ES-I3 (cell line): Measurements from ENCODE around the gene TPM3.
A peak's percentile ranks its signal among the peaks of the same experiment; 100 is the strongest.
"Not testable (repeated sequence)": the region's sequence is repeated elsewhere in the genome, so short reads cannot be mapped to it uniquely, and the experiment has no call there.

ENCODE experiments used
- H3K36me3 ChIP-seq: 2 replicates; pipeline ENCODE4 v1.6.1; 2013; ENCODE audit warnings: mild to moderate bottlenecking, low read length, control low read depth, moderate library complexity; ENCODE audit not compliant: insufficient read depth
- H3K4me1 ChIP-seq: 2 replicates; pipeline ENCODE4 v1.6.1; 2013; ENCODE audit warnings: mild to moderate bottlenecking, control low read depth, low read length; ENCODE audit not compliant: insufficient read depth
- H3K9ac ChIP-seq: 2 replicates; pipeline ENCODE4 v1.6.1; 2013; ENCODE audit warnings: low read depth, mild to moderate bottlenecking, low read length, moderate library complexity
- H3K9me3 ChIP-seq: 2 replicates; pipeline ENCODE4 v1.6.1; 2013; ENCODE audit warnings: mild to moderate bottlenecking, low read length, moderate library complexity; ENCODE audit not compliant: control insufficient read depth, insufficient read depth

TPM3 gene

GRCh38 chr1:154191990-154192461 is at the start of gene TPM3:
TSS of gene TPM3 (minus strand) at chr1:154192100. CDS start at chr1:154192018, 82 bp downstream.
- Histone ChIP-seq H3K9ac (no peak within 1 kb of the TSS), H3K9me3 (no peaks in the 10 kb centered on the region), H3K36me3 (no peaks in the 10 kb centered on the region), H3K4me1 (peaks cover 6% of the 10 kb centered on the region)

- H3K9me3 ChIP-seq = no peaks in the 10 kb centered on the region
- peaks cover 48% of the 10 kb centered on the region for H3K36me3 ChIP-seq
- H3K9ac ChIP-seq = no peak overlapping the region
- no peaks in the 10 kb centered on the region for H3K4me1 ChIP-seq
Measured at GRCh38 chr1:154240294-154240833, 48.5 kb upstream of the TPM3 start.

GRCh38 chr1:154239491-154239890 is 47.6 kb upstream of the TPM3 start:
- no peak overlapping the region for H3K9ac ChIP-seq
- no peaks in the 10 kb centered on the region for H3K9me3 ChIP-seq
- no peaks in the 10 kb centered on the region for H3K4me1 ChIP-seq
- H3K36me3 ChIP-seq = peaks cover 48% of the 10 kb centered on the region

DNA sequence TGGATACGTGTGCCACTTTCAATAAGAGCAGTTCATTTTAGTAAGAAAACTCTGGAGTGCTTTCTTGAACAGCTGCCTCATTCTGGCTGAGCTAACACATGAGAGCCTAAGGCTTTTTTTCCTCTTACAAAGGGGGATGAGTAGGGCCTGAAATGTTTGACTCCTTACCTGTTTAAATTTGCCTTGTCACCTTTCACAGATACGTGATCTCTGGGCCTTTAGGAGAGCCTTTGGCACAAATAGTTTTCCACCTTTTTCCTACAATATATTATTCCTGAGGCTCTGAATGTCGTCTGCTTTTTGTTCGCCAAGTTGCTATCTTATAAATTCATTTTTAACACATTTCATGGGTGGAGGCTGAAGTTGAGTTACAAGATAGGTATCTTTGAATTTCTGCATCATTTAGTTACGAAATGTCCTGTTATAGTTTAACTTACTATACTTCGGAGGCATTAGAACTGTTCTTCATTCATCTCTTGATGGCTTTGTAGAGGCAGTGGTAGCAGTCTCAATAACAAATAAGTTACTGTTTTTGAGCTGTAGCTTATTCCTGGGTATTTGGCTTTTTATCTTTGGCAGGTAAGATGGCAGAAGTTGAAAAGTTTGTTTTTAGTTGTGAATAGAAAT is 46.1 kb upstream of the TPM3 start:
- Histone ChIP-seq H3K36me3 (peaks cover 36% of the 10 kb centered on the region), H3K4me1 (no peaks in the 10 kb centered on the region), H3K9ac (no peak overlapping the region), H3K9me3 (no peaks in the 10 kb centered on the region)

DNA sequence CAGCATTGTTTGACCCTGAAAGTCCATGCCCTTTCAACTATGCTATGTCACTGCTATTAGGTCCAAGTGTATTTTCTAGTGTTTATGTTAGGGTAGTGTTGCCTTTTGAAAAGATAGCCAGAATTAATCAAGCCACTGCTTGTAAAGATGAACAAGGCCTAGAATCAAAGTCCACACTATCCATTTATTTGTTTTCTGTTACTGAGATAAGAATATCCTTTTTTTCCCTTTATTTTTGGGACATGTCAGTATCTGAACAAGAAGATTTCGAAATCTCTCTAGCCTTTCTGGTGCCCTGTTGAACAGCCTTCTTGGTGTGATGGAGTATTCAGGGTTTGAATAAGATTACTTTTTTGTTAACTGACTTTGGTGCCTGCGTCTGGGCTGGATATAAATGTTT is 45.5 kb upstream of the TPM3 start:
- H3K9ac ChIP-seq = no peak overlapping the region
- H3K9me3 ChIP-seq = no peaks in the 10 kb centered on the region
- H3K36me3 ChIP-seq = peaks cover 35% of the 10 kb centered on the region
- H3K4me1 ChIP-seq = no peaks in the 10 kb centered on the region

DNA sequence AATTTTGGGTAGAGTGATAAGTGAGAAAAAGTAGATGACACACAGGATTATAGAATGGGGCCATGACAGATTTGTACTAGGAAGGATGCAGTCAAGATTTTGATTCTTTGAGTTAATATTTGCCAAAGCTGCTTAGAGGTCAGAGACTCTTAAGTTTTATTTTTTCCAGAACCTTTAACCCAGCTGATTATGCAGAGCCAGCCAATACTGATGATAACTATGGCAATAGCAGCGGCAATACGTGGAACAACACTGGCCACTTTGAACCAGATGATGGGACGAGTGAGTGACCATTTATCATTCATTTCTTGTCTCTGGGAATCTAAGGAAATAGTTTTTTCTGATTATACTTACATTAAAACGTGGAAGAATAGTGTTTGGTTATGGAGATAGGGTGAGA is 45.0 kb upstream of the TPM3 start:
- peaks cover 32% of the 10 kb centered on the region for H3K36me3 ChIP-seq

GRCh38 chr1:154233127-154233526 is 41.2 kb upstream of the TPM3 start:
- not testable (repeated sequence) for H3K9ac ChIP-seq, H3K4me1 ChIP-seq, H3K9me3 ChIP-seq
- H3K36me3 ChIP-seq = peaks cover 41% of the 10 kb centered on the region

More for the DNA sequence above, 45.0 kb upstream of the TPM3 start:
- H3K9me3 ChIP-seq = no peaks in the 10 kb centered on the region
- H3K4me1 ChIP-seq = no peaks in the 10 kb centered on the region
- H3K9ac ChIP-seq = no peak overlapping the region

GRCh38 chr1:154231112-154231511 is 39.2 kb upstream of the TPM3 start:
- H3K9me3 ChIP-seq, H3K9ac ChIP-seq, H3K4me1 ChIP-seq: not testable (repeated sequence)
- peaks cover 31% of the 10 kb centered on the region for H3K36me3 ChIP-seq

DNA sequence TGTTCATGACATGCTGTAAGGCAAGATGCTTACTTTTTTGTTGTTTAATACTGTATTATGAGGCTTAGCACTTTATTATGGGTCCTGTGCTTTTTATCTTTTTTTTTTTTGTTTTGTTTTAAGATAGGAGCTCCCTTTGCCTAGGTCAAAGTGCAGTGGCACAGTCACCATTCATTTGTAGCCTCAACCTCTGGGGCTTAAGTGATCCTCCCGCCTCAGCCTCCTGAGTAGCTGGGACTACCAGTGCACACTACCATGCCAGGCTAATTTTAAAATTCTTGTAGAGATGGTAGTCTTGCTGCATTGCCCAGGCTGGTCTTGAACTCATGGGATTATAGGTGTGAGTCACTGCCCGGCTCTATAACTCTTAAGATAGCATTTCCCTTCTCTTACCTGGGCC is 33.5 kb upstream of the TPM3 start:
- Histone ChIP-seq H3K4me1 (peaks cover 7% of the 10 kb centered on the region; the same call in 1 of the 2 replicates), H3K9ac (no peak overlapping the region), H3K9me3 (no peaks in the 10 kb centered on the region), H3K36me3 (peaks cover 18% of the 10 kb centered on the region)

GRCh38 chr1:154223621-154224020 is 31.7 kb upstream of the TPM3 start:
- H3K9me3 ChIP-seq = no peaks in the 10 kb centered on the region
- peaks cover 17% of the 10 kb centered on the region for H3K36me3 ChIP-seq
- H3K9ac ChIP-seq = no peak overlapping the region
- peaks cover 12% of the 10 kb centered on the region; the same call in 1 of the 2 replicates for H3K4me1 ChIP-seq

GRCh38 chr1:154222918-154223317 is 31.0 kb upstream of the TPM3 start:
- Histone ChIP-seq H3K36me3 (peaks cover 17% of the 10 kb centered on the region), H3K9me3 (no peaks in the 10 kb centered on the region), H3K9ac (no peak overlapping the region), H3K4me1 (peaks cover 12% of the 10 kb centered on the region; the same call in 1 of the 2 replicates)

DNA sequence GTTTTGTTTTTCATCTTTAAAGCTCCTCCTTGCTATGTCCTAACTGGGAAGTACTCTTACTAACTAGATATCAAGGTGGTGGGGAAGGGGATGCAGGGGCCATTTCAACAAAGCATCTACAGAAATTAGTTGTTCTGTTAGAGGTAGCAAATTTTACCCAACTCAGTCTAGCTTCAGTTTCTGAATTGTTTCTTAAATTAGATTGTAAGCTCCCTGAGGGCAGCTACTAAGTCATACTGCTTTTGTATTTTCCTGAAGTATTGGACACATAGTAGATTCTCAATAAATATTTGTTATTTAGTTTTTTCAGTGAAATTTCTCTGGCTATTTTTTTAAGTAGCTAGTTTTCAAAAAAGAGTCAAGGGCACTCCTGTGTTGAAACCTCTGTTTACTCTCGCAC is 30.6 kb upstream of the TPM3 start:
- peak overlapping the region; percentile 95 for H3K9ac ChIP-seq

GRCh38 chr1:154221278-154222001 is 29.5 kb upstream of the TPM3 start:
- peaks cover 13% of the 10 kb centered on the region for H3K36me3 ChIP-seq
- H3K9me3 ChIP-seq = no peaks in the 10 kb centered on the region
- H3K9ac ChIP-seq = peak overlapping the region; percentile 95
- peaks cover 12% of the 10 kb centered on the region; the same call in 1 of the 2 replicates for H3K4me1 ChIP-seq

More for the DNA sequence above, 30.6 kb upstream of the TPM3 start:
- Histone ChIP-seq H3K4me1 (peaks cover 12% of the 10 kb centered on the region; the same call in 1 of the 2 replicates), H3K9me3 (no peaks in the 10 kb centered on the region), H3K36me3 (peaks cover 17% of the 10 kb centered on the region)

GRCh38 chr1:154220970-154221277 is 29.0 kb upstream of the TPM3 start:
- peaks cover 12% of the 10 kb centered on the region; the same call in 1 of the 2 replicates for H3K4me1 ChIP-seq
- H3K9me3 ChIP-seq = no peaks in the 10 kb centered on the region
- H3K36me3 ChIP-seq = peaks cover 13% of the 10 kb centered on the region
- H3K9ac ChIP-seq = peak overlapping the region; percentile 95; the same call in 1 of the 2 replicates
